ENCODE data around the gene REPS2. TPM values are rescaled to one million over a fixed set of nuclear protein-coding genes. Genes with fewer than 3 reads are reported as not detected.

REPS2 gene
- total RNA-seq, 3 donors from 2014 or later (not counting 1 experiment from before 2014, with no cell fraction given) = 0.27 to 9.2 (median 0.59) TPM

- DNase-seq = no peak
- no peaks in the 10 kb centered on the region for H3K36me3 Mint-ChIP-seq
- no peaks in the 10 kb centered on the region for H3K27me3 Mint-ChIP-seq (ENCODE audit: low read depth in 2 of 2)
- Histone ChIP-seq H3K27me3 (ENCODE audit: control insufficient read depth, insufficient read depth, low read length) (no peaks in the 10 kb centered on the region), H3K9me3 (ENCODE audit: control insufficient read depth, insufficient read depth, low read length) (no peaks in the 10 kb centered on the region), H3K36me3 (ENCODE audit: control insufficient read depth, insufficient read depth, low read length) (no peaks in the 10 kb centered on the region), H3K4me1 (ENCODE audit: control insufficient read depth, insufficient read depth, low read length) (no peaks in the 10 kb centered on the region), H3K4me3 (ENCODE audit: low read length) (no peak overlapping the region), H3K27ac (ENCODE audit: low read length) (no peak overlapping the region)
- no peak overlapping the region for H3K27ac Mint-ChIP-seq
- no peak for TF ChIP-seq CTCF (IDR thresholded peaks at IDR 0.05)
- intact Hi-C loops (cut with micrococcal nuclease) = no loop called here
- 87% methylated on average over 9 of the region's 10 CpGs for WGBS (ENCODE audit: insufficient coverage)
- ATAC-seq = no peak
- H3K9me3 Mint-ChIP-seq = no peaks in the 10 kb centered on the region
- H3K4me3 Mint-ChIP-seq = no peak overlapping the region
- no peaks in the 10 kb centered on the region for H3K4me1 Mint-ChIP-seq
Measured at GRCh38 chrX:17020851-17021821, 74.7 kb downstream of the REPS2 start.

- no peaks in the 10 kb centered on the region for H3K36me3 Mint-ChIP-seq
- 88% methylated on average over 4 of the region's 10 CpGs for WGBS (ENCODE audit: insufficient coverage)
- no peaks in the 10 kb centered on the region for H3K27me3 Mint-ChIP-seq (ENCODE audit: low read depth in 2 of 2)
- no peak for ATAC-seq
- no peaks in the 10 kb centered on the region for H3K9me3 Mint-ChIP-seq
- H3K4me3 Mint-ChIP-seq = no peak overlapping the region
- Histone ChIP-seq H3K36me3 (ENCODE audit: control insufficient read depth, insufficient read depth, low read length) (no peaks in the 10 kb centered on the region), H3K27me3 (ENCODE audit: control insufficient read depth, insufficient read depth, low read length) (no peaks in the 10 kb centered on the region), H3K9me3 (ENCODE audit: control insufficient read depth, insufficient read depth, low read length) (no peaks in the 10 kb centered on the region), H3K27ac (ENCODE audit: low read length) (no peak overlapping the region), H3K4me1 (ENCODE audit: control insufficient read depth, insufficient read depth, low read length) (no peaks in the 10 kb centered on the region), H3K4me3 (ENCODE audit: low read length) (no peak overlapping the region)
- intact Hi-C loops (cut with micrococcal nuclease) = no loop called here
- H3K27ac Mint-ChIP-seq = no peak overlapping the region
- H3K4me1 Mint-ChIP-seq = no peaks in the 10 kb centered on the region
- no peak for DNase-seq
- no peak for TF ChIP-seq CTCF (IDR thresholded peaks at IDR 0.05)
Measured at GRCh38 chrX:17021851-17022604, 75.6 kb downstream of the REPS2 start.

GRCh38 chrX:17023661-17024060, 77.2 kb downstream of the REPS2 start:
- Mint-ChIP-seq H3K27me3 (ENCODE audit: low read depth in 2 of 2) (no peaks in the 10 kb centered on the region), H3K27ac (no peak overlapping the region), H3K36me3 (no peaks in the 10 kb centered on the region), H3K4me1 (no peaks in the 10 kb centered on the region), H3K9me3 (no peaks in the 10 kb centered on the region), H3K4me3 (no peak overlapping the region)
- Histone ChIP-seq H3K4me3 (ENCODE audit: low read length) (no peak overlapping the region), H3K4me1 (ENCODE audit: control insufficient read depth, insufficient read depth, low read length) (no peaks in the 10 kb centered on the region), H3K27me3 (ENCODE audit: control insufficient read depth, insufficient read depth, low read length) (no peaks in the 10 kb centered on the region), H3K36me3 (ENCODE audit: control insufficient read depth, insufficient read depth, low read length) (no peaks in the 10 kb centered on the region), H3K9me3 (ENCODE audit: control insufficient read depth, insufficient read depth, low read length) (no peaks in the 10 kb centered on the region), H3K27ac (ENCODE audit: low read length) (no peak overlapping the region)
- intact Hi-C loops (cut with micrococcal nuclease) = no loop called here
- TF ChIP-seq CTCF (IDR thresholded peaks at IDR 0.05) = no peak
- DNase-seq = no peak
- no peak for ATAC-seq
- no CpG with 5 or more reads among the region's 2 CpGs for WGBS (ENCODE audit: insufficient coverage)
